Subcutaneous adipose tissue (tissue), 4 donors: ENCODE data around the gene INPP4B. TPM values are rescaled to one million over a fixed set of nuclear protein-coding genes. Genes with fewer than 3 reads are reported as not detected.

Experiments
- total RNA-seq, 4 donors: library from RNA; depleted of rRNA; stranded (reverse); fragments of >200 nt; gene quantifications; one replicate each; pipeline ENCODE4 v1.1.0, GENCODE V29; 2016
- TF ChIP-seq, protein P1 (sequence below): fragments of 450-650 bp; IDR thresholded peaks from one replicate; pipeline ENCODE4 v1.5.1; 2016; ENCODE audit warnings: low read depth, mild to moderate bottlenecking, control low read depth, antibody characterized with exemption, moderate library complexity

Gene INPP4B
- total RNA-seq, 4 donors from 2014 or later: 14.3 to 28.1 (median 24.6) TPM

- TF ChIP-seq, protein P1, sequence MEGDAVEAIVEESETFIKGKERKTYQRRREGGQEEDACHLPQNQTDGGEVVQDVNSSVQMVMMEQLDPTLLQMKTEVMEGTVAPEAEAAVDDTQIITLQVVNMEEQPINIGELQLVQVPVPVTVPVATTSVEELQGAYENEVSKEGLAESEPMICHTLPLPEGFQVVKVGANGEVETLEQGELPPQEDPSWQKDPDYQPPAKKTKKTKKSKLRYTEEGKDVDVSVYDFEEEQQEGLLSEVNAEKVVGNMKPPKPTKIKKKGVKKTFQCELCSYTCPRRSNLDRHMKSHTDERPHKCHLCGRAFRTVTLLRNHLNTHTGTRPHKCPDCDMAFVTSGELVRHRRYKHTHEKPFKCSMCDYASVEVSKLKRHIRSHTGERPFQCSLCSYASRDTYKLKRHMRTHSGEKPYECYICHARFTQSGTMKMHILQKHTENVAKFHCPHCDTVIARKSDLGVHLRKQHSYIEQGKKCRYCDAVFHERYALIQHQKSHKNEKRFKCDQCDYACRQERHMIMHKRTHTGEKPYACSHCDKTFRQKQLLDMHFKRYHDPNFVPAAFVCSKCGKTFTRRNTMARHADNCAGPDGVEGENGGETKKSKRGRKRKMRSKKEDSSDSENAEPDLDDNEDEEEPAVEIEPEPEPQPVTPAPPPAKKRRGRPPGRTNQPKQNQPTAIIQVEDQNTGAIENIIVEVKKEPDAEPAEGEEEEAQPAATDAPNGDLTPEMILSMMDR: no peak
Observed at GRCh38 chr4:142226014-142226413, 620.1 kb downstream of the INPP4B start.

- TF ChIP-seq, protein P1: no peak
Observed at GRCh38 chr4:142222127-142222526, 624.0 kb downstream of the INPP4B start.

DNA sequence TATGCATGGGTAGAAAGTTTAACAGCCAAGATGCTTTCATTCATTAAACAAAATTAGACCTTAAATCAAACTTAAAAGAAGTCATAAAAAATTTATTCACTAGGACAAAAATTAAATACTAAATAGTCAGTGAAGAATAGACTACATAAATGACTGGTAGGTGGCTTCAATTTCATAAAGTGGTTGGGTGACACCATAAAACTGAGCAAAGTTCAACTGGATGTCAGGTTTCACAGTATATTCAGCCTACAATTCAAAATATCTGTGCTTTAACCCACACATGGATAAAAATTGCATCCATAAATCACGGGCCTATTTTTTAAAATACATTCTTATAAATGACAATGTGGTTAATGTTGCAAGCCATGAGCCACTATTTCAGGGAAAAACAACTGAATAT, 627.4 kb downstream of the INPP4B start:
- TF ChIP-seq, protein P1: no peak

- TF ChIP-seq, protein P1: no peak
Observed at GRCh38 chr4:142211444-142211843, 634.7 kb downstream of the INPP4B start.

- TF ChIP-seq, protein P1: no peak
Observed at GRCh38 chr4:142203505-142203904, 642.6 kb downstream of the INPP4B start.

- TF ChIP-seq, protein P1: no peak
Observed at GRCh38 chr4:142202404-142203332, 643.4 kb downstream of the INPP4B start.

GRCh38 chr4:142201041-142201440, 645.1 kb downstream of the INPP4B start:
- TF ChIP-seq, protein P1: no peak
